H1 (cell line): ENCODE data around the gene WNT2. TPM values are rescaled to one million over a fixed set of nuclear protein-coding genes. Genes with fewer than 3 reads are reported as not detected.

ENCODE experiments used
- FOSL1 ChIP-seq: IDR thresholded peaks from 2 replicates; pipeline ENCODE4 v1.6.1; 2011; ENCODE audit warnings: mild to moderate bottlenecking, low read depth, low read length, moderate library complexity; ENCODE audit not compliant: insufficient read depth
- RBBP5 ChIP-seq: IDR thresholded peaks from 2 replicates; pipeline ENCODE4 v1.7.1; 2012; ENCODE audit warnings: low read depth, mild to moderate bottlenecking, inconsistent platforms, low read length, moderate library complexity, borderline replicate concordance
- SAP30 ChIP-seq: fragments of 300-600 bp; sonication (generic); IDR thresholded peaks from 2 replicates; pipeline ENCODE4 v1.7.1; 2012; ENCODE audit warnings: low read length, moderate library complexity, mild to moderate bottlenecking, inconsistent platforms; ENCODE audit not compliant: insufficient read depth, insufficient replicate concordance
- SRF ChIP-seq: IDR thresholded peaks from 2 replicates; pipeline ENCODE4 v1.6.1; 2011; ENCODE audit warnings: mild to moderate bottlenecking, low read depth, low read length, moderate library complexity
- polyA plus RNA-seq, 7 experiments: library from polyadenylated mRNA; depleted of rRNA in 3 of 7; stranded (reverse) in 5 of 7; unstranded in 2 of 7; fragments of >200 nt in 5 of 7; fragments of 200-250 nt in 2 of 7; gene quantifications; 1 replicate in 5 of 7; 2 replicates in 1 of 7; 4 replicates in 1 of 7; pipeline versions ENCODE4 v1.2.1 to v1.2.3, GENCODE V29; 2011 to 2013; ENCODE audit warnings: missing spikeins in 2 of 7, mixed read lengths in 2 of 7
- total RNA-seq: library from RNA; stranded (reverse); fragmentation: NEBNext Ultra II Directional; extraction: Animal tissue kit (Norgen Biotek cat#: 25700); gene quantifications from 2 replicates; pipeline ENCODE4 v1.2.1, GENCODE V29; 2021
- TF ChIP-seq, protein P1 (sequence below), 3 experiments: IDR thresholded peaks; 1 replicate in 2 of 3; 2 replicates in 1 of 3; pipeline versions ENCODE4 v1.5.1 to v1.6.1; 2011; ENCODE audit warnings: low read length in 3 of 3, mild to moderate bottlenecking in 3 of 3, inconsistent platforms in 2 of 3, low read depth in 1 of 3, moderate library complexity in 1 of 3; ENCODE audit not compliant: insufficient read depth in 1 of 3; ENCODE audit errors: control extremely low read depth in 1 of 3

WNT2 gene
- total and polyA plus RNA-seq, 2 of the 8 experiments (the other 6 are each of a cell fraction or from before 2014, with no cell fraction given), result not detected

GRCh38 chr7:117277576-117277975, 45.3 kb downstream of the WNT2 start (continued):
- TF ChIP-seq RBBP5, result no peak
- TF ChIP-seq, protein P1, sequence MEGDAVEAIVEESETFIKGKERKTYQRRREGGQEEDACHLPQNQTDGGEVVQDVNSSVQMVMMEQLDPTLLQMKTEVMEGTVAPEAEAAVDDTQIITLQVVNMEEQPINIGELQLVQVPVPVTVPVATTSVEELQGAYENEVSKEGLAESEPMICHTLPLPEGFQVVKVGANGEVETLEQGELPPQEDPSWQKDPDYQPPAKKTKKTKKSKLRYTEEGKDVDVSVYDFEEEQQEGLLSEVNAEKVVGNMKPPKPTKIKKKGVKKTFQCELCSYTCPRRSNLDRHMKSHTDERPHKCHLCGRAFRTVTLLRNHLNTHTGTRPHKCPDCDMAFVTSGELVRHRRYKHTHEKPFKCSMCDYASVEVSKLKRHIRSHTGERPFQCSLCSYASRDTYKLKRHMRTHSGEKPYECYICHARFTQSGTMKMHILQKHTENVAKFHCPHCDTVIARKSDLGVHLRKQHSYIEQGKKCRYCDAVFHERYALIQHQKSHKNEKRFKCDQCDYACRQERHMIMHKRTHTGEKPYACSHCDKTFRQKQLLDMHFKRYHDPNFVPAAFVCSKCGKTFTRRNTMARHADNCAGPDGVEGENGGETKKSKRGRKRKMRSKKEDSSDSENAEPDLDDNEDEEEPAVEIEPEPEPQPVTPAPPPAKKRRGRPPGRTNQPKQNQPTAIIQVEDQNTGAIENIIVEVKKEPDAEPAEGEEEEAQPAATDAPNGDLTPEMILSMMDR (IDR thresholded peaks at IDR 0.05; ENCODE audit: control extremely low read depth in 1 of 3, insufficient read depth in 1 of 3, low read depth in 1 of 3, low read length in 3 of 3), result no peak
- no peak for TF ChIP-seq SAP30
- no peak for TF ChIP-seq FOSL1
- TF ChIP-seq SRF, result no peak
